ENCODE measurements around the gene ARHGEF9. TPM values are rescaled to one million over a fixed set of nuclear protein-coding genes. Genes with fewer than 3 reads are reported as not detected.
A peak's percentile ranks its signal among the peaks of the same experiment; 100 is the strongest.

ARHGEF9 gene
- total RNA-seq, 2 donors from 2014 or later = 18.5 to 21.6 TPM

DNA sequence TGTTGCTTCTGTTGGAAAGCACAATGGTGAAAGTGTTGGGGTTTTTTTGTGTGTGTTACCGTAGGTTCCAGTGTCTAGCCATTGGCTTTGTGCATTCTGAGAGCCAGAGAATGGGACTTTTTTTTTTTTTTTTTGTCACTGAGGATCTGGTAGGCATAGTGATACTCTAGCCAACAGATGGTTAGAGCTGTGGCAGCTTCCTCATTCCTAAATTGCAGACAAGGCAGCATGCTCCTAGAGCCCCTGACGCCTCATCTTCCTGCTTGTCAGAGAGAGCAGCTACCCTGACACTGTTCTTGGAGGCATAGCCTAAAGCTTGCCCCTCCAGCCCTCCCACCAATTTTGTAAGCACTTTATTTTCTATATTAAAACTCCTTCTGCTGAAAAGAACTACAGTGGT is 27.0 kb downstream of the ARHGEF9 start:
- Histone ChIP-seq H3K4me3 (no peak overlapping the region), H3K9me3 (no peaks in the 10 kb centered on the region), H3K4me1 (replicated peaks) (no peaks in the 10 kb centered on the region), H3K36me3 (no peaks in the 10 kb centered on the region), H3K27ac (no peak overlapping the region), H3K27me3 (replicated peaks; ENCODE audit: insufficient read depth) (no peaks in the 10 kb centered on the region)
- no peak for DNase-seq (ENCODE audit: low spot score)
- intact Hi-C loops (cut with DNase I) = loop anchor here (10.0 kb wide), 2 partner anchors 193 to 447 kb away; partner anchors contain the start of gene AMER1
- TF ChIP-seq POLR2A (IDR thresholded peaks at IDR 0.05) (no peak), POLR2AphosphoS5 (IDR thresholded peaks at IDR 0.05) (no peak)
- TF ChIP-seq, protein P1, sequence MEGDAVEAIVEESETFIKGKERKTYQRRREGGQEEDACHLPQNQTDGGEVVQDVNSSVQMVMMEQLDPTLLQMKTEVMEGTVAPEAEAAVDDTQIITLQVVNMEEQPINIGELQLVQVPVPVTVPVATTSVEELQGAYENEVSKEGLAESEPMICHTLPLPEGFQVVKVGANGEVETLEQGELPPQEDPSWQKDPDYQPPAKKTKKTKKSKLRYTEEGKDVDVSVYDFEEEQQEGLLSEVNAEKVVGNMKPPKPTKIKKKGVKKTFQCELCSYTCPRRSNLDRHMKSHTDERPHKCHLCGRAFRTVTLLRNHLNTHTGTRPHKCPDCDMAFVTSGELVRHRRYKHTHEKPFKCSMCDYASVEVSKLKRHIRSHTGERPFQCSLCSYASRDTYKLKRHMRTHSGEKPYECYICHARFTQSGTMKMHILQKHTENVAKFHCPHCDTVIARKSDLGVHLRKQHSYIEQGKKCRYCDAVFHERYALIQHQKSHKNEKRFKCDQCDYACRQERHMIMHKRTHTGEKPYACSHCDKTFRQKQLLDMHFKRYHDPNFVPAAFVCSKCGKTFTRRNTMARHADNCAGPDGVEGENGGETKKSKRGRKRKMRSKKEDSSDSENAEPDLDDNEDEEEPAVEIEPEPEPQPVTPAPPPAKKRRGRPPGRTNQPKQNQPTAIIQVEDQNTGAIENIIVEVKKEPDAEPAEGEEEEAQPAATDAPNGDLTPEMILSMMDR (IDR thresholded peaks at IDR 0.05) = no peak
- WGBS = 80% methylated on average over 2 of the region's 2 CpGs

DNA sequence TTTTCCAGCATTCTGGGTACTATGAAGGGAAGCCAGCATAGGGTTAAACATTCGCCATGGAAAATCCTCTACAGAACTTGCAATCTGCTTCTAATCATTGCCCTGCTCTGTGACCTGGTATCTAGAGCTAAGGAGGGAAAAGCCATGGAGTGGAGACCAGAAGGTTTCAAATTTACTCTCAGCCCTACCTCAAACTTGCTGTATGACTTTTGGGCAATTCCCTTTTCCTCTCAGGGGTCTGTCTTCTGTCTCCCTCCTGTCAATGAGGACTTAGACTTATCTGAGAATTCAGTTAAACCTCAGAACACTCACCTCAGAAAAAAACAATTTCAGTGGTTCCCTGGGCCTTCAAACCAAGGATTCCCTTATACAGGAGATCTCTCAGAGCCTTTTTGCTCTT is 29.1 kb downstream of the ARHGEF9 start:
- Histone ChIP-seq H3K36me3 (no peaks in the 10 kb centered on the region), H3K9me3 (no peaks in the 10 kb centered on the region), H3K4me3 (no peak overlapping the region), H3K27me3 (replicated peaks; ENCODE audit: insufficient read depth) (no peaks in the 10 kb centered on the region), H3K4me1 (replicated peaks) (no peaks in the 10 kb centered on the region), H3K27ac (no peak overlapping the region)
- TF ChIP-seq, protein P1 (IDR thresholded peaks at IDR 0.05) = no peak
- TF ChIP-seq POLR2A (IDR thresholded peaks at IDR 0.05) = no peak
- TF ChIP-seq POLR2AphosphoS5 (IDR thresholded peaks at IDR 0.05) = no peak
- intact Hi-C loops (cut with DNase I) = loop anchor here (10.0 kb wide), 2 partner anchors 191 to 449 kb away; partner anchors contain the start of gene AMER1
- WGBS = 25% methylated on average over 1 of the region's 1 CpG
- no peak for DNase-seq (ENCODE audit: low spot score)

DNA sequence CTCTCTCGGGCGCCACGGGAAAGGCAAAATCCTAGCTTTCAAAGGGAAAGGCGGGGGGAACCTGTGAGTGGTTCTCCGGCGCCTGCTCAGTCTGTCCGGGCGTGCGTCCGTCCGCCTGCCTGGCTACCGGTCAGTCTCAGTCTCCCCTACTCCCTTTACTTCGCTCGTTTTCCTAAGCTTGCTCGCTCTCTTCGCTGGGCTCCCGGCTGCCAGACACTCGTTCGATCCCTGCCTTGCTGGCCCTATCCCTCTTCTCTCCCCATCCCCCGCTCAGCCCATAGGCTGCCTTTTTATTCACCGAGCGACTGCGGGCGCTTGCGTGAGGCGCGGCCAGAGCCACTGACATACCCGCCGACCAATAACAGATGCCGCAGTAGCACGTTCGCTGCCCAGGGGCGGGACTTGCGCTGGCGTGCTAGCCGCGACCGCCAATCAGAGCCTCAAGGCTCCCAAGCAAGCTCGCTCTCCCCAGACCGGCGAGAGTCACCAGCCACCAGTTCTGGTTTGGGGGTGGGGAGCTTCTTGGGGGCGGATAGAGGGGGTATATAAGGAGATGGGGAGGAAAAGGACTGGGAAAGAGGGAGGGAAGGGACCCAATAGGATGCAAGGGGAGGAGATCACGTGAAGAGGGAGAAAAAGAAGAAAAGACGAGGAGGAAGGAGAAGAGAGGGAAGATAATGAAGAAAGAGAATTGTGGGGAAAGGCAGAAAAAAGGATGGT is 30.0 kb downstream of the ARHGEF9 start:
- under 1% methylated on average over 34 of the region's 44 CpGs for whole genome bisulfite sequencing
- Histone ChIP-seq H3K4me1 (replicated peaks) (no peaks in the 10 kb centered on the region), H3K9me3 (no peaks in the 10 kb centered on the region), H3K27ac (peak overlapping the region; percentile 89 to 92), H3K36me3 (no peaks in the 10 kb centered on the region), H3K4me3 (peak overlapping the region; percentile 50 to 53), H3K27me3 (replicated peaks; ENCODE audit: insufficient read depth) (no peaks in the 10 kb centered on the region)
- intact Hi-C loops (cut with DNase I) = loop anchor here (10.0 kb wide), 2 partner anchors 190 to 450 kb away; partner anchors contain the start of gene AMER1
- peak; percentile 78 for TF ChIP-seq POLR2A (IDR thresholded peaks at IDR 0.05)
- peak; percentile 83 for TF ChIP-seq POLR2AphosphoS5 (IDR thresholded peaks at IDR 0.05)
- TF ChIP-seq, protein P1 (IDR thresholded peaks at IDR 0.05) = no peak
- DNase-seq (ENCODE audit: low spot score) = peak; percentile 90

DNA sequence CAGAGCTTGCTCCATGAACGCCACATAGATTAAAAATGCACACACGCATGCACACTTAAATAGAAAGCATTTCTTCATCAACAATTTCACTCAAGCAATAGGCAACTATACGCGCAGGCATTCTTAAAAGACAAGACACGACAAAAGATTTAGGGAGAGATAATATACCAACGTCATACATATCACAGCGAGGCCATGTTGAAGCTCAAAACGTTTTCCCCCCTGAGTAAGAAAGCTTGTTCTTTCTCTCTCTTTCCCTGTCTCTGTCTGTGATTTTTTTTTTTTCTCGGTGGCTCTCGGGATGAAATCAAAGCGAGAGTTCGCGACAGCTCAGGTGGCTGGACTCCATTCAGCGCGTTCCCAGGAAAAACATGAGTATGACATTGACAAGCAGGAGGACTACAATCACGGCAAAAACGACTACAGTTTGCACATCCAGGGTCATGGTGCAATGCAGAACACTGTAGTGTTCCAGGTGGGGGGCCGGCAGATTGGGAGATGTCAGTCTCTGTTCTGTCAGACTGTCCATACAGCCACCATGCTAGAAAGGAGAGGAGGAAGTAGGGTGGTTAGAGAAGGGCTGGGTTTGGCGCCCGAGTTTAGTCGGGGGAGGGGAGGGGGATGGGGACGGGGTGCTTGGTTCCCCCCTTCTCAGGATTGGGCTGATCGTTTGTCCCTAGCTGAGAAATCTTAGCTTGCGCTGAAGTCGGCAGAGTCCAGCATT is 30.7 kb downstream of the ARHGEF9 start:
- Histone ChIP-seq H3K4me1 (replicated peaks) (no peaks in the 10 kb centered on the region), H3K27ac (peak overlapping the region; percentile 89 to 92), H3K36me3 (no peaks in the 10 kb centered on the region), H3K27me3 (replicated peaks; ENCODE audit: insufficient read depth) (no peaks in the 10 kb centered on the region), H3K9me3 (no peaks in the 10 kb centered on the region), H3K4me3 (peak overlapping the region; percentile 50 to 53)
- intact Hi-C loops (cut with DNase I) = loop anchor here (10.0 kb wide), 2 partner anchors 189 to 451 kb away; partner anchors contain the start of gene AMER1
- WGBS = 0% methylated on average over 25 of the region's 25 CpGs
- no peak for DNase-seq (ENCODE audit: low spot score)
- TF ChIP-seq POLR2AphosphoS5 (IDR thresholded peaks at IDR 0.05) (no peak), POLR2A (IDR thresholded peaks at IDR 0.05) (no peak)
- TF ChIP-seq, protein P1 (IDR thresholded peaks at IDR 0.05) = no peak
